GM23338 (cell line): ENCODE measurements around the gene TSC22D3.

ENCODE experiments used
- CREB1 ChIP-seq: fragments of 250-450 bp; sonication (Bioruptor Pico); IDR thresholded peaks from 2 replicates; pipeline ENCODE4 v1.5.0; 2020; ENCODE audit warnings: low read depth, mild to moderate bottlenecking, moderate library complexity
- CTCF ChIP-seq, 2 experiments: fragments of 200-600 bp in 1 of 2; sonication (generic) in 1 of 2; conservative IDR thresholded peaks; 2 replicates each; pipeline versions ENCODE4 v1.5.1 to v1.6.1; 2016 to 2017; ENCODE audit warnings: antibody characterized with exemption in 2 of 2, low read depth in 2 of 2, mild to moderate bottlenecking in 2 of 2, moderate library complexity in 1 of 2
- EZH2 ChIP-seq: fragments of 200-600 bp; sonication (generic); IDR thresholded peaks from one replicate; pipeline ENCODE4 v1.8.0; 2017; ENCODE audit warnings: antibody characterized with exemption, mild to moderate bottlenecking, low read depth; ENCODE audit not compliant: unreplicated experiment
- POLR2AphosphoS5 ChIP-seq: IDR thresholded peaks from 2 replicates; pipeline ENCODE4 v1.6.1; 2016; ENCODE audit warnings: antibody characterized with exemption, low read depth
- REST ChIP-seq: IDR thresholded peaks from one replicate; pipeline ENCODE4 v1.6.1; 2018; ENCODE audit warnings: antibody characterized with exemption; ENCODE audit not compliant: unreplicated experiment

GRCh38 chrX:107691024-107691448, 84.6 kb downstream of the TSC22D3 start:
- no peak for TF ChIP-seq CTCF (conservative IDR thresholded peaks at IDR 0.05; ENCODE audit: low read depth in 2 of 2)
- TF ChIP-seq POLR2AphosphoS5: no peak
- no peak for TF ChIP-seq EZH2
- no peak for TF ChIP-seq REST
- TF ChIP-seq CREB1 (CRISPR knock-in tag): no peak
